Vagina (tissue), 2 donors: ENCODE measurements around the gene FAF2. TPM values are rescaled to one million over a fixed set of nuclear protein-coding genes. Genes with fewer than 3 reads are reported as not detected.
"Not testable (repeated sequence)": the region's sequence is repeated elsewhere in the genome, so short reads cannot be mapped to it uniquely, and the experiment has no call there.

ENCODE experiments used
- DNase-seq, 2 donors: peaks; one replicate each; pipeline ENCODE4 v3.0.0-alpha.2; 2017; ENCODE audit errors: extremely low spot score in 2 of 2
- H3K27ac ChIP-seq: fragments of 200-600 bp; sonication (generic); one replicate; pipeline ENCODE4 v1.5.1; 2019
- H3K27me3 ChIP-seq: fragments of 200-600 bp; sonication (generic); one replicate; pipeline ENCODE4 v1.5.1; 2019
- H3K36me3 ChIP-seq, 2 donors: fragments of 200-600 bp; sonication (generic); one replicate each; pipeline ENCODE4 v1.5.1; 2017 to 2019
- H3K4me1 ChIP-seq: fragments of 200-600 bp; sonication (generic); one replicate; pipeline ENCODE4 v1.5.1; 2019
- H3K4me3 ChIP-seq, 2 donors: fragments of 200-600 bp; sonication (generic); 1 replicate in 1 of 2; 2 replicates in 1 of 2; pipeline ENCODE4 v1.5.1; 2016 to 2019
- H3K9me3 ChIP-seq: fragments of 200-600 bp; sonication (generic); one replicate; pipeline ENCODE4 v1.5.1; 2019
- CTCF ChIP-seq, 3 experiments: fragments of 450-650 bp in 2 of 3; fragments of 200-600 bp in 1 of 3; sonication (generic) in 1 of 3; IDR thresholded peaks; one replicate each; pipeline ENCODE4 v1.5.1; 2017 to 2019; ENCODE audit warnings: antibody characterized with exemption in 3 of 3, mild to moderate bottlenecking in 2 of 3, moderate library complexity in 2 of 3
- POLR2A ChIP-seq, 2 donors: fragments of 450-650 bp; IDR thresholded peaks; one replicate each; pipeline ENCODE4 v1.6.1; 2017; ENCODE audit warnings: antibody characterized with exemption in 2 of 2, mild to moderate bottlenecking in 2 of 2, moderate library complexity in 2 of 2
- POLR2AphosphoS5 ChIP-seq, 2 donors: sonication (generic); formaldehyde crosslinking; IDR thresholded peaks; one replicate each; pipeline ENCODE4 v1.9.0; 2017; ENCODE audit warnings: antibody characterized with exemption in 2 of 2, mild to moderate bottlenecking in 2 of 2, low read depth in 1 of 2; ENCODE audit not compliant: insufficient read depth in 1 of 2
- intact Hi-C: fragments of 100-400 bp; cut with DNase I; formaldehyde crosslinking; loops from one replicate; pipeline ENCODE4 v1.15.1; 2023
- total RNA-seq: library from RNA; depleted of rRNA; stranded (reverse); fragments of >200 nt; gene quantifications from one replicate; pipeline ENCODE4 v1.2.3, GENCODE V29; 2016

The FAF2 gene
- total RNA-seq, 1 donor from 2014 or later: 25.3 TPM

GRCh38 chr5:176436656-176437055 is 11.5 kb upstream of the FAF2 start:
- TF ChIP-seq POLR2AphosphoS5 (IDR thresholded peaks at IDR 0.05; ENCODE audit: insufficient read depth in 1 of 2, low read depth in 1 of 2): no peak
- no peak for TF ChIP-seq CTCF (IDR thresholded peaks at IDR 0.05)
- no peak for TF ChIP-seq POLR2A (IDR thresholded peaks at IDR 0.05)
- Histone ChIP-seq H3K4me3 (no peak overlapping the region), H3K27ac (no peak overlapping the region), H3K27me3 (no peaks in the 10 kb centered on the region), H3K4me1 (no peaks in the 10 kb centered on the region), H3K9me3 (no peaks in the 10 kb centered on the region), H3K36me3 (no peaks in the 10 kb centered on the region)
- peak in 1 of 2 donors; percentile 3 for DNase-seq
- intact Hi-C loops: no loop called here

- intact Hi-C loops: no loop called here
- no peak overlapping the region for H3K4me3 ChIP-seq
- H3K9me3 ChIP-seq: no peaks in the 10 kb centered on the region
- no peaks in the 10 kb centered on the region for H3K36me3 ChIP-seq
- TF ChIP-seq CTCF (IDR thresholded peaks at IDR 0.05) (no peak), POLR2AphosphoS5 (IDR thresholded peaks at IDR 0.05; ENCODE audit: insufficient read depth in 1 of 2, low read depth in 1 of 2) (no peak), POLR2A (IDR thresholded peaks at IDR 0.05) (no peak)
- H3K27me3 ChIP-seq: no peaks in the 10 kb centered on the region
- no peak for DNase-seq
- H3K27ac ChIP-seq: no peak overlapping the region
- H3K4me1 ChIP-seq: no peaks in the 10 kb centered on the region
Observed at GRCh38 chr5:176438959-176439757, 9.0 kb upstream of the FAF2 start.

DNA sequence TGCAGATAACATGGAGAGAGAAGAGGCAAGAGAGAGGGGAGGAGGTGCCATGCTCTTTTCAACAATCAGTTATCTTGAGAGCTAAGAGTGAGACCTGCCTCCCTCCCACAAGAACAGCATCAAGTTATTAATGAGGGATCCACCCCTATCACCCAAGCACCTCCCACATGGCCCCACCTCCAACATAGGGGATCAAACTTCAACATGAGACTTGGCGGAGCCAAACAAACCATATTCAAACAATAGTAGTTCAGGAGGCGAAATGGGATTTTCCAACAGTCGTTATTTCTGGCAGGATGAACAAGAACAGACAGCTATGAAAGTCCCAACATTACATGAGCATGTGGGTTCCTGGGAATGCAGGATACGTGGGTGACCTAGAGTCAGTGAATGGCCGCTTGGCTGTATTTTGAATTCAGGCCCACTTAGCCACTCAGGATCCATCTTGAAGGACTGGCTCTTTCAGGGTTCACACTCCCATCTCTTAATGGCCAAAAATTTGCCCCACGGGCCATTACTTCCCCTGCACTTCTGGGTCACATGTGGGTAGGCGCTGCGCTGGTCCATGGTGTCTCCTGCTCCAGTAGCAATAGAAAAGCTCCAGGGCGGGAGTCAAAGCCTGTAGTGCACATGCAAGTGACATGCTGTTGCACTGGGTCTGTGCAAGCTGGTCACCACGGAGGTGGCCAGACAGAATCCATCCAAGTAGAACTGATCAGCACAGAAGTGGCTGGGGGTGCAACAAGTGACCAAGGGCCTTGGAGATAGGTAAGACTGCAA is 7.1 kb upstream of the FAF2 start:
- no peak for DNase-seq
- Histone ChIP-seq H3K27me3 (no peaks in the 10 kb centered on the region), H3K36me3 (no peaks in the 10 kb centered on the region), H3K27ac (no peak overlapping the region), H3K9me3 (no peaks in the 10 kb centered on the region), H3K4me3 (no peak overlapping the region), H3K4me1 (no peaks in the 10 kb centered on the region)
- no peak for TF ChIP-seq POLR2AphosphoS5 (IDR thresholded peaks at IDR 0.05; ENCODE audit: insufficient read depth in 1 of 2, low read depth in 1 of 2)
- no peak for TF ChIP-seq CTCF (IDR thresholded peaks at IDR 0.05)
- no peak for TF ChIP-seq POLR2A (IDR thresholded peaks at IDR 0.05)
- intact Hi-C loops: no loop called here

DNA sequence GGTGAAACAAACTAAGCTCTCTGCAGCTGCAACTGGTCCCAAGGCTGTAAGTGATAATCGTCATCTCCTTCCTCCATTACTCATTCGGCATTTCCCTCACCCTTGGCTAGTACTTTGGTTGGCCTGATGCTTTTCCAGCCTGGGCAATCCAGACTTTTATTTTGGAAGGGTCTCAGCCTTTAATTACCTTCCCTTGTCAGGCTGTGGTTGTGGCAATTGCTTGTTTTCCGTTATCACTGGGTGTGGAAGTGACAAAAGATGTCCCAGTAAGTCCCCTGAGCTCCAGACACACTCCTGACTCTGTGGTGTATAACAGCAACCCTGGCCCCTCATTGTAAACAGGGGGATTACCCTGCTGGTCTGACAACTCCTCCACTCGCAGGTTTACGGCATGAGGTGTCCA is 6.3 kb upstream of the FAF2 start:
- Histone ChIP-seq H3K4me3 (no peak overlapping the region), H3K9me3 (no peaks in the 10 kb centered on the region), H3K4me1 (peaks cover 5% of the 10 kb centered on the region), H3K27ac (no peak overlapping the region), H3K27me3 (no peaks in the 10 kb centered on the region), H3K36me3 (no peaks in the 10 kb centered on the region)
- intact Hi-C loops: no loop called here
- no peak for DNase-seq
- TF ChIP-seq POLR2AphosphoS5 (IDR thresholded peaks at IDR 0.05; ENCODE audit: insufficient read depth in 1 of 2, low read depth in 1 of 2): no peak
- no peak for TF ChIP-seq CTCF (IDR thresholded peaks at IDR 0.05)
- no peak for TF ChIP-seq POLR2A (IDR thresholded peaks at IDR 0.05)

GRCh38 chr5:176442911-176443310 is 5.3 kb upstream of the FAF2 start:
- H3K27me3 ChIP-seq, intact Hi-C loops, H3K36me3 ChIP-seq, H3K9me3 ChIP-seq, DNase-seq, H3K4me3 ChIP-seq, H3K27ac ChIP-seq: not testable (repeated sequence)
- peaks cover 11% of the 10 kb centered on the region for H3K4me1 ChIP-seq
